Keratinocyte (primary cell): ENCODE measurements around the gene AFDN. TPM values are rescaled to one million over a fixed set of nuclear protein-coding genes. Genes with fewer than 3 reads are reported as not detected.

Experiments
- DNase-seq: peaks from one replicate; pipeline ENCODE4 v3.0.0-alpha.2; 2011; ENCODE audit warnings: low read depth, missing footprints, low spot score
- FAIRE-seq: peaks from 2 replicates; lab custom pipeline; 2011; peaks lifted over from hg19 to GRCh38; lab: Jason Lieb, UNC
- H2AFZ ChIP-seq: 2 replicates; pipeline ENCODE4 v1.6.0; 2012; ENCODE audit warnings: low read length, control low read depth, inconsistent platforms; ENCODE audit not compliant: control insufficient read depth
- H3K27ac ChIP-seq: 2 replicates; pipeline ENCODE4 v1.5.1; 2011; ENCODE audit warnings: low read length; ENCODE audit not compliant: control insufficient read depth, insufficient read depth
- H3K27me3 ChIP-seq: 3 replicates; pipeline ENCODE4 v1.6.0; 2011; ENCODE audit warnings: low read length; ENCODE audit not compliant: control insufficient read depth, insufficient read depth; ENCODE audit errors: extremely low read depth
- H3K36me3 ChIP-seq, 2 experiments: 2 replicates in 1 of 2; 3 replicates in 1 of 2; pipeline ENCODE4 v1.5.1; 2011; ENCODE audit warnings: low read length in 2 of 2, mild to moderate bottlenecking in 1 of 2; ENCODE audit not compliant: control insufficient read depth in 2 of 2, insufficient read depth in 2 of 2; ENCODE audit errors: extremely low read depth in 1 of 2
- H3K4me1 ChIP-seq: 3 replicates; pipeline ENCODE4 v1.5.1; 2011; ENCODE audit warnings: low read length; ENCODE audit not compliant: control insufficient read depth, insufficient read depth; ENCODE audit errors: extremely low read depth
- H3K4me2 ChIP-seq: 3 replicates; pipeline ENCODE4 v1.6.0; 2011; ENCODE audit warnings: low read depth, low read length; ENCODE audit not compliant: control insufficient read depth, insufficient read depth; ENCODE audit errors: extremely low read depth
- H3K4me3 ChIP-seq, 3 experiments: fragments of 200-600 bp in 1 of 3; sonication (generic) in 1 of 3; 2 replicates in 2 of 3; 3 replicates in 1 of 3; pipeline ENCODE4 v1.5.1; 2011 to 2016; ENCODE audit warnings: low read length in 3 of 3, mild to moderate bottlenecking in 3 of 3, control low read depth in 2 of 3, inconsistent platforms in 1 of 3, low read depth in 1 of 3, mixed read lengths in 1 of 3, mixed run types in 1 of 3, moderate library complexity in 1 of 3; ENCODE audit not compliant: control insufficient read depth in 2 of 3, insufficient read depth in 2 of 3; ENCODE audit errors: extremely low read depth in 1 of 3
- H3K79me2 ChIP-seq: 2 replicates; pipeline ENCODE4 v1.6.0; 2012; ENCODE audit warnings: low read length; ENCODE audit not compliant: control insufficient read depth, insufficient read depth
- H3K9ac ChIP-seq: 3 replicates; pipeline ENCODE4 v1.6.0; 2011; ENCODE audit warnings: low read length; ENCODE audit not compliant: control insufficient read depth, insufficient read depth; ENCODE audit errors: extremely low read depth
- H3K9me1 ChIP-seq: 3 replicates; pipeline ENCODE4 v1.6.0; 2011; ENCODE audit warnings: low read length; ENCODE audit not compliant: control insufficient read depth, insufficient read depth; ENCODE audit errors: extremely low read depth
- H3K9me3 ChIP-seq: 2 replicates; pipeline ENCODE4 v1.5.1; 2012; ENCODE audit warnings: low read depth, low read length; ENCODE audit not compliant: control insufficient read depth
- H4K20me1 ChIP-seq: 3 replicates; pipeline ENCODE4 v1.6.0; 2011; ENCODE audit warnings: low read length; ENCODE audit not compliant: control insufficient read depth, insufficient read depth; ENCODE audit errors: extremely low read depth
- EZH2 ChIP-seq: IDR thresholded peaks from one replicate; pipeline ENCODE4 v1.6.1; 2012; ENCODE audit warnings: inconsistent platforms, mild to moderate bottlenecking, low read length, moderate library complexity
- dilution Hi-C: fragments of 300-500 bp; cut with MboI; formaldehyde crosslinking; loops from one replicate; pipeline ENCODE4 v1.7.0; 2020; ENCODE audit warnings: low sequenced_read_pairs; ENCODE audit not compliant: extremely low pct_ligation_motif_present
- polyA plus RNA-seq, 5 experiments: library from polyadenylated mRNA; depleted of rRNA in 3 of 5; stranded (reverse) in 3 of 5; stranded (forward) in 1 of 5; unstranded in 1 of 5; fragments of >200 nt; gene quantifications; 1 replicate in 1 of 5; 2 replicates in 3 of 5; 3 replicates in 1 of 5; pipeline versions ENCODE4 v1.2.1 to v1.2.3, GENCODE V29; 2011 to 2012; ENCODE audit warnings: missing spikeins in 2 of 5, low read depth in 1 of 5, low replicate concordance in 1 of 5
- TF ChIP-seq, protein P1 (sequence below), 3 experiments: IDR thresholded peaks in 1 of 3; conservative IDR thresholded peaks in 1 of 3; optimal IDR thresholded peaks in 1 of 3; 2 replicates in 2 of 3; 3 replicates in 1 of 3; pipeline versions ENCODE3 to v1.5.1; 2011; ENCODE audit warnings: low read length in 3 of 3, mild to moderate bottlenecking in 3 of 3, moderate library complexity in 2 of 3, control low read depth in 1 of 3, inconsistent platforms in 1 of 3; ENCODE audit not compliant: insufficient read depth in 2 of 3; ENCODE audit errors: extremely low read depth in 1 of 3

The AFDN gene
- polyA plus RNA-seq, 1 donor (not counting 4 experiments of a cell fraction or from before 2014, with no cell fraction given) = 46.5 TPM

DNA sequence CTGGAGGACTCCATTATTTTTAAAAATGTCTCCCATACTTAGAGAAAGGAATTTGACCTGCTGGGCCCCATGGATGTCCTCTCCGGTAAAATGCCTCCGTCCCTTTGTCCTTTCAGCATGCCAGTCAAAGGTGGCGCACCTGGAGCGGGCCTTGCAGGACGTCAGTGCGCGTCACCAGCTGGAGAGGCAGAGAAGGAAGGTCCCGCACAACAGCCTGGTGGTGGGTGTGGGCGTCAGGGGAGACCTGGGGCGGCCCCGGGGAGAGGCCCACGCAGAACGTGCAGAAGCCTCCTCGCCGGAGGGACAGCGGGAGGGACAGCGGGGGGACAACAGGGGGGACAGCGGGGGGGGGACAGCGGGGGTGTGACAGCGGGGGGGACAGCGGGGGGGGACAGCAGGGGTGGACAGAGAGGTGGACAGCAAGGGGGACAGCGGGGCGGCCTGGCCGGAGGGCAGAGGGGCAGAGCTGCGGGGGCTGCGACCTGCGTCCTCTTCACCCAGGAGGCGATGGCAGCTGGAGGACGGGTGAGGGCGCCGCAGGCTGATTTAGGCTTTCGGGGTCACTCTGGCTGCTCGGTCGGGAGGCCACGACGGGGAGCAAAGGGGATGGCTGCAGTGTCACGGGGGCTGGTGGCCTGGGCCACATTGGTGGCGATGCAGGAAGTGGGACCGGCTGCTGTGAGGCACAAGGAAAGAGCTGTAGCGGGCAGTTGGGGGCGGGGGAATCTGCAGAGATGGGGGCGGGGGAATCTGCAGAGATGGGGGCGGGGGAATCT is 169.9 kb downstream of the AFDN start:
- H3K79me2 ChIP-seq = no peaks in the 10 kb centered on the region
- H3K9me1 ChIP-seq = no peaks in the 10 kb centered on the region
- H3K4me1 ChIP-seq = no peaks in the 10 kb centered on the region
- H3K27ac ChIP-seq = no peak overlapping the region
- DNase-seq = no peak
- no peaks in the 10 kb centered on the region for H4K20me1 ChIP-seq
- H3K4me3 ChIP-seq = no peak overlapping the region
- dilution Hi-C loops = no loop called here
- no peak overlapping the region for H3K4me2 ChIP-seq
- H3K36me3 ChIP-seq = no peaks in the 10 kb centered on the region
- no peak overlapping the region for H2AFZ ChIP-seq
- peaks cover 37% of the 10 kb centered on the region for H3K27me3 ChIP-seq
- H3K9me3 ChIP-seq = no peaks in the 10 kb centered on the region
- no peak overlapping the region for H3K9ac ChIP-seq
- TF ChIP-seq EZH2 = no peak
- TF ChIP-seq, protein P1, sequence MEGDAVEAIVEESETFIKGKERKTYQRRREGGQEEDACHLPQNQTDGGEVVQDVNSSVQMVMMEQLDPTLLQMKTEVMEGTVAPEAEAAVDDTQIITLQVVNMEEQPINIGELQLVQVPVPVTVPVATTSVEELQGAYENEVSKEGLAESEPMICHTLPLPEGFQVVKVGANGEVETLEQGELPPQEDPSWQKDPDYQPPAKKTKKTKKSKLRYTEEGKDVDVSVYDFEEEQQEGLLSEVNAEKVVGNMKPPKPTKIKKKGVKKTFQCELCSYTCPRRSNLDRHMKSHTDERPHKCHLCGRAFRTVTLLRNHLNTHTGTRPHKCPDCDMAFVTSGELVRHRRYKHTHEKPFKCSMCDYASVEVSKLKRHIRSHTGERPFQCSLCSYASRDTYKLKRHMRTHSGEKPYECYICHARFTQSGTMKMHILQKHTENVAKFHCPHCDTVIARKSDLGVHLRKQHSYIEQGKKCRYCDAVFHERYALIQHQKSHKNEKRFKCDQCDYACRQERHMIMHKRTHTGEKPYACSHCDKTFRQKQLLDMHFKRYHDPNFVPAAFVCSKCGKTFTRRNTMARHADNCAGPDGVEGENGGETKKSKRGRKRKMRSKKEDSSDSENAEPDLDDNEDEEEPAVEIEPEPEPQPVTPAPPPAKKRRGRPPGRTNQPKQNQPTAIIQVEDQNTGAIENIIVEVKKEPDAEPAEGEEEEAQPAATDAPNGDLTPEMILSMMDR (optimal IDR thresholded peaks at IDR 0.05 in 1 of 3, IDR thresholded peaks at IDR 0.05 in 1 of 3, conservative IDR thresholded peaks at IDR 0.05 in 1 of 3; ENCODE audit: extremely low read depth in 1 of 3, insufficient read depth in 2 of 3, low read length in 3 of 3) = no peak
- no peak for FAIRE-seq

DNA sequence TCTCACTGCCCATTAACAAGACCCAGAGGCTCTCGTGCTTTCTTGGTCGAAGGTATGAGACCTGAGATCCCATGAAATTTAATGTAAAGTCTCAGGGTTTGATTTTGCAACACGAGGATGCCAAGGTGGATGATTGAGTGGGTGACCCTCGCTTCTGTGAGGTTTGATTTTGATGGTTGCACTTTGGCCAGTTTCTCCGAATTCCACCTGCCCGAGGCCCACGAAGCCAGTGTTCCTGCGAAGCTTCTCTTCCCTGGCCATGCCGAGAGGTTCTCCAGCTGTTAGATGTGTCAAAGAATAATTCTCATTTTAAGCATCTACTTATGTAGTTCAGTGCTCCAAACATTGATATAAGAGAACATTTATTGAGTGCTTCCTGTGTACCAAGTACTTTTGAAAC is 170.9 kb downstream of the AFDN start, which contains the start of gene KIF25:
Gene KIF25, plus strand, starts transcription at position 30 of the 400 bp plus-strand sequence. CDS start 31,915 bp downstream, outside the sequence.
- Histone ChIP-seq H3K9ac (no peak within 1 kb of the TSS), H3K4me2 (no peak within 1 kb of the TSS), H2AFZ (no peak within 1 kb of the TSS), H3K4me1 (no peaks in the 10 kb centered on the region), H3K9me3 (no peaks in the 10 kb centered on the region), H3K9me1 (no peaks in the 10 kb centered on the region), H4K20me1 (no peaks in the 10 kb centered on the region), H3K27ac (no peak within 1 kb of the TSS), H3K4me3 (no peak within 1 kb of the TSS), H3K27me3 (peaks cover 41% of the 10 kb centered on the region), H3K79me2 (no peaks in the 10 kb centered on the region), H3K36me3 (no peaks in the 10 kb centered on the region)
- FAIRE-seq (no peak), DNase-seq (no peak)
- TF ChIP-seq, protein P1 (optimal IDR thresholded peaks at IDR 0.05 in 1 of 3, IDR thresholded peaks at IDR 0.05 in 1 of 3, conservative IDR thresholded peaks at IDR 0.05 in 1 of 3; ENCODE audit: extremely low read depth in 1 of 3, insufficient read depth in 2 of 3, low read length in 3 of 3) = no peak
- no peak for TF ChIP-seq EZH2
- dilution Hi-C loops = no loop called here
